ENCODE measurements around the gene DDB1.

- TF ChIP-seq CTCF (conservative IDR thresholded peaks at IDR 0.05): no peak
- TF ChIP-seq ZFX (IDR thresholded peaks at IDR 0.05): no peak
Observed at GRCh38 chr11:61335355-61335710, 2.4 kb upstream of the DDB1 start.
